NCI-H774 (cell line): ENCODE data around the gene AFAP1.

ENCODE experiments used
- DNase-seq: peaks from one replicate; lab custom pipeline; 2025; lab: John Stamatoyannopoulos, UW

Gene AFAP1

GRCh38 chr4:7939377-7940108, at the start of gene AFAP1:
Gene AFAP1, minus strand, starts transcription at chr4:7939861. Its CDS starts 67,783 bp downstream, at chr4:7872078.
- peak; percentile 83 for DNase-seq

GRCh38 chr4:7988437-7988836, 48.8 kb upstream of the AFAP1 start:
- DNase-seq, result no peak

GRCh38 chr4:7987148-7987989, 47.7 kb upstream of the AFAP1 start:
- peak; percentile 48 for DNase-seq

- no peak for DNase-seq
Observed at GRCh38 chr4:7985891-7986441, 46.3 kb upstream of the AFAP1 start.

- DNase-seq, result no peak
Observed at GRCh38 chr4:7985072-7985471, 45.4 kb upstream of the AFAP1 start.

GRCh38 chr4:7984286-7984925, 44.7 kb upstream of the AFAP1 start:
- no peak for DNase-seq

- no peak for DNase-seq
Observed at GRCh38 chr4:7983296-7983695, 43.6 kb upstream of the AFAP1 start.

GRCh38 chr4:7981738-7982394, 42.2 kb upstream of the AFAP1 start:
- DNase-seq, result no peak

GRCh38 chr4:7980036-7980435, 40.4 kb upstream of the AFAP1 start:
- DNase-seq, result no peak

- no peak for DNase-seq
Observed at GRCh38 chr4:7979652-7979968, 39.9 kb upstream of the AFAP1 start.

GRCh38 chr4:7978907-7979651, 39.4 kb upstream of the AFAP1 start:
- no peak for DNase-seq

- DNase-seq, result peak; percentile 31
Observed at GRCh38 chr4:7978489-7978888, 38.8 kb upstream of the AFAP1 start.

GRCh38 chr4:7976634-7977033, 37.0 kb upstream of the AFAP1 start:
- DNase-seq, result no peak

- DNase-seq, result no peak
Observed at GRCh38 chr4:7976025-7976424, 36.4 kb upstream of the AFAP1 start.

GRCh38 chr4:7974425-7974824, 34.8 kb upstream of the AFAP1 start:
- no peak for DNase-seq

- DNase-seq, result no peak
Observed at GRCh38 chr4:7973545-7973981, 33.9 kb upstream of the AFAP1 start.

- no peak for DNase-seq
Observed at GRCh38 chr4:7971881-7972500, 32.3 kb upstream of the AFAP1 start.

GRCh38 chr4:7971159-7971631, 31.5 kb upstream of the AFAP1 start:
- no peak for DNase-seq

- no peak for DNase-seq
Observed at GRCh38 chr4:7970361-7970946, 30.8 kb upstream of the AFAP1 start.

GRCh38 chr4:7968262-7968896, 28.7 kb upstream of the AFAP1 start:
- no peak for DNase-seq
